DOHH2 (cell line): ENCODE measurements around the gene ACSL5.
A peak's percentile ranks its signal among the peaks of the same experiment; 100 is the strongest.

Experiments
- H3F3A ChIP-seq: fragments of 200-600 bp; sonication (generic), shearing (Covaris generic); 2 replicates; pipeline ENCODE4 v1.6.0; 2016; ENCODE audit warnings: antibody characterized with exemption, mild to moderate bottlenecking; ENCODE audit not compliant: control insufficient read depth, insufficient read depth
- H3K27ac ChIP-seq: fragments of 200-600 bp; sonication (generic); 2 replicates; pipeline ENCODE4 v1.5.1; 2014; ENCODE audit warnings: low read depth, mild to moderate bottlenecking, low read length, moderate library complexity
- H3K27me3 ChIP-seq: fragments of 200-600 bp; sonication (generic); 2 replicates; pipeline ENCODE4 v1.6.1; 2014; ENCODE audit warnings: mild to moderate bottlenecking, low read length, mixed read lengths; ENCODE audit not compliant: control insufficient read depth
- H3K36me3 ChIP-seq: fragments of 200-600 bp; sonication (generic); 2 replicates; pipeline ENCODE4 v1.6.1; 2014; ENCODE audit warnings: mild to moderate bottlenecking, low read length, moderate library complexity, mixed read lengths; ENCODE audit not compliant: control insufficient read depth
- H3K4me1 ChIP-seq: fragments of 200-600 bp; sonication (generic); 2 replicates; pipeline ENCODE4 v1.6.1; 2014; ENCODE audit warnings: mild to moderate bottlenecking, low read length, mixed read lengths; ENCODE audit not compliant: control insufficient read depth
- H3K4me2 ChIP-seq: fragments of 200-600 bp; sonication (generic); 2 replicates; pipeline ENCODE4 v1.6.0; 2014; ENCODE audit warnings: mild to moderate bottlenecking, low read length, moderate library complexity
- H3K4me3 ChIP-seq: fragments of 200-600 bp; sonication (generic); 2 replicates; pipeline ENCODE4 v1.5.1; 2014; ENCODE audit warnings: mild to moderate bottlenecking, low read length, mixed read lengths
- H3K79me2 ChIP-seq: fragments of 200-600 bp; sonication (generic); 2 replicates; pipeline ENCODE4 v1.6.1; 2014; ENCODE audit warnings: mild to moderate bottlenecking, low read length, mixed read lengths; ENCODE audit not compliant: control insufficient read depth
- H3K9me2 ChIP-seq: fragments of 200-600 bp; sonication (generic); replicated peaks from 2 replicates; pipeline ENCODE4 v1.6.1; 2014; ENCODE audit warnings: mild to moderate bottlenecking, low read length, mixed read lengths; ENCODE audit not compliant: control insufficient read depth
- H3K9me3 ChIP-seq: fragments of 200-600 bp; sonication (generic); 2 replicates; pipeline ENCODE4 v1.6.1; 2014; ENCODE audit warnings: antibody characterized with exemption, low read length, mixed read lengths; ENCODE audit not compliant: control insufficient read depth, insufficient read depth
- H4K20me1 ChIP-seq: fragments of 200-600 bp; sonication (generic); 2 replicates; pipeline ENCODE4 v1.6.0; 2014; ENCODE audit warnings: low read depth, mild to moderate bottlenecking, antibody characterized with exemption, low read length, moderate library complexity; ENCODE audit not compliant: control insufficient read depth, insufficient read depth
- EZH2phosphoT487 ChIP-seq: fragments of 200-600 bp; sonication (generic); IDR thresholded peaks from 2 replicates; pipeline ENCODE4 v1.6.1; 2017; ENCODE audit warnings: borderline replicate concordance, mild to moderate bottlenecking, antibody characterized with exemption, low read length, moderate library complexity, mixed read lengths
- TF ChIP-seq, protein P1 (sequence below): fragments of 200-600 bp; sonication (generic); IDR thresholded peaks from one replicate; pipeline ENCODE4 v1.5.1; 2014; ENCODE audit warnings: antibody characterized with exemption, mild to moderate bottlenecking, low read depth, low read length; ENCODE audit not compliant: poor library complexity, severe bottlenecking

ACSL5 gene

DNA sequence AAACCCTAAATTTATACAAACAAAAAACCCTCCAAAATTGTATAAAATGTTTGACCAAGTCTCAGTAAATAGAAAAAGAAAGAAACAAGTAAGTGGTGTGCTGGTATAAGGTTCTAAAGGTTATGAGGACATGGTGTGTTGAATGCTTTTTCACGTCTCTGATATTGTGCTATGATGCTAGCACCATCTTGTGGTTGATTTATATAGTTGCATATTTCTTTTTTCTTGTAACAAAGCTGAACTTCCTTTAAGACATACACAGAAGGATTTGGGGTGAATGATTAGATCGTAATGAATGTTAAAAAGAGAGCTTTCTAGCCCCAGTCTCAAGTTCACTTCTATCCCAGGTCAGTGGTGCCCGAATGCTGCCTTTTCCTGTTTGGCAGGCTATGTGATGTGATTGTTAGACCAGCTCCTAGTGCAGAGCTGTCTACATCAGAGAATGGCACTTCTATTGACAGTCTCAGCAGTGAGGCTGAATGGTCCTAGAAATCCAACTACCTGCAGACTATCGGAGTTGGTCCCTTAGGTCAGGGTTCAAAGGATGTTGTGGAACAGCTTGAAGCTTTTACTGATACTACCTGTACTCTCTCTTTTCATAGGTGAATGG, 98.1 kb downstream of the ACSL5 start:
- Histone ChIP-seq H3K27ac (no peak overlapping the region), H3F3A (no peaks in the 10 kb centered on the region), H3K9me3 (no peaks in the 10 kb centered on the region), H3K4me1 (no peaks in the 10 kb centered on the region), H3K4me3 (no peak overlapping the region), H3K9me2 (no peaks in the 10 kb centered on the region), H3K36me3 (peaks cover 5% of the 10 kb centered on the region; the same call in 1 of the 2 replicates), H3K27me3 (no peaks in the 10 kb centered on the region), H3K79me2 (peaks cover 5% of the 10 kb centered on the region), H3K4me2 (no peak overlapping the region), H4K20me1 (peaks cover 10% of the 10 kb centered on the region; the same call in 1 of the 2 replicates)
- no peak for TF ChIP-seq EZH2phosphoT487
- TF ChIP-seq, protein P1, sequence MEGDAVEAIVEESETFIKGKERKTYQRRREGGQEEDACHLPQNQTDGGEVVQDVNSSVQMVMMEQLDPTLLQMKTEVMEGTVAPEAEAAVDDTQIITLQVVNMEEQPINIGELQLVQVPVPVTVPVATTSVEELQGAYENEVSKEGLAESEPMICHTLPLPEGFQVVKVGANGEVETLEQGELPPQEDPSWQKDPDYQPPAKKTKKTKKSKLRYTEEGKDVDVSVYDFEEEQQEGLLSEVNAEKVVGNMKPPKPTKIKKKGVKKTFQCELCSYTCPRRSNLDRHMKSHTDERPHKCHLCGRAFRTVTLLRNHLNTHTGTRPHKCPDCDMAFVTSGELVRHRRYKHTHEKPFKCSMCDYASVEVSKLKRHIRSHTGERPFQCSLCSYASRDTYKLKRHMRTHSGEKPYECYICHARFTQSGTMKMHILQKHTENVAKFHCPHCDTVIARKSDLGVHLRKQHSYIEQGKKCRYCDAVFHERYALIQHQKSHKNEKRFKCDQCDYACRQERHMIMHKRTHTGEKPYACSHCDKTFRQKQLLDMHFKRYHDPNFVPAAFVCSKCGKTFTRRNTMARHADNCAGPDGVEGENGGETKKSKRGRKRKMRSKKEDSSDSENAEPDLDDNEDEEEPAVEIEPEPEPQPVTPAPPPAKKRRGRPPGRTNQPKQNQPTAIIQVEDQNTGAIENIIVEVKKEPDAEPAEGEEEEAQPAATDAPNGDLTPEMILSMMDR: peak; percentile 74

- peaks cover 5% of the 10 kb centered on the region for H3K79me2 ChIP-seq
- H3F3A ChIP-seq: no peaks in the 10 kb centered on the region
- H3K4me2 ChIP-seq: no peak overlapping the region
- H3K27me3 ChIP-seq: no peaks in the 10 kb centered on the region
- no peaks in the 10 kb centered on the region for H3K9me3 ChIP-seq
- no peaks in the 10 kb centered on the region for H3K9me2 ChIP-seq
- no peak overlapping the region for H3K27ac ChIP-seq
- H3K36me3 ChIP-seq: no peaks in the 10 kb centered on the region
- no peak overlapping the region for H3K4me3 ChIP-seq
- peaks cover 10% of the 10 kb centered on the region; the same call in 1 of the 2 replicates for H4K20me1 ChIP-seq
- no peak for TF ChIP-seq EZH2phosphoT487
- TF ChIP-seq, protein P1: peak; percentile 44
- H3K4me1 ChIP-seq: no peaks in the 10 kb centered on the region
Observed at GRCh38 chr10:112475575-112476218, 101.8 kb downstream of the ACSL5 start.
